Fibroblast of the aortic adventitia (primary cell): ENCODE results near the gene UNC13D. TPM values are rescaled to one million over a fixed set of nuclear protein-coding genes. Genes with fewer than 3 reads are reported as not detected.

ENCODE experiments used
- DNase-seq: peaks from one replicate; pipeline ENCODE4 v3.0.0-alpha.2; 2010; ENCODE audit warnings: low read depth
- H3K4me3 ChIP-seq: 2 replicates; pipeline ENCODE4 v1.5.1; 2011; ENCODE audit warnings: low read depth, mild to moderate bottlenecking, control low read depth, low read length, moderate library complexity
- total RNA-seq: library from RNA; depleted of rRNA; stranded (reverse); fragments of >200 nt; gene quantifications from 2 replicates; pipeline ENCODE4 v1.2.3, GENCODE V29; 2012; ENCODE audit warnings: low replicate concordance
- TF ChIP-seq, protein P1 (sequence below): IDR thresholded peaks from 2 replicates; pipeline ENCODE4 v1.5.1; 2011; ENCODE audit warnings: mild to moderate bottlenecking, low read length, control low read depth, inconsistent platforms; ENCODE audit not compliant: insufficient read depth

The UNC13D gene
- total RNA-seq, 1 donor = 0.54 TPM

DNA sequence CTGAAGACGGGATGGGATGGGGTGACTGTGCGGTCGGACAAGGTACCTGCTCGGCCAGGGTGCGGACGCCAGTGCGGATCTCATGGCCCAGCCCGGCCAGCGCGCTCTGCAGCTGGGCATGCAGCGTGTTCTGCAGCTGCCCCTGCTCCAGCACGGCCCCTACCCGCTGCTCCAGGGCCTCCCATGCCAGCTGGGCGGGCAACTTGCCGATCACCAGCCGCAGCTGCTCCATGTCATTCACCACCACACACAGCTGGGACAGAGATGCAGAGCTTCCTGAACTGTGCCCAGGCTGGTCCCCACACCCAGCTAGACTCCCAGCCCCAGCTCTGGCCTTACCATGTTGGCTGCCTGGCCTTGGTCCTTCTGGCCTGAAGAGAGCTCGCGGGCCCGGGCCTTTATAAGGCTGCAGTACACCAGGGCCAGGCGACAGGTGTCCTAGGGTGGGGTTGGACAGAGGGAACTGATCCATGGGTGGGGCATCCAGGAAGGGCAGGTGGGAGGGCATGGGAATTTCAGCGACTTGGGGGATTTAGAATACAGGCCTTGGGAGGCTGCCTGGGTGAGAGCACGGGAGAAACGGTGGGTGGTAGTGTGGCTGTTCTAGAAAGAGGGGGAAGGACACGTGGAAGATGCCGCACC is 9.8 kb downstream of the UNC13D start:
- no peak overlapping the region for H3K4me3 ChIP-seq

DNA sequence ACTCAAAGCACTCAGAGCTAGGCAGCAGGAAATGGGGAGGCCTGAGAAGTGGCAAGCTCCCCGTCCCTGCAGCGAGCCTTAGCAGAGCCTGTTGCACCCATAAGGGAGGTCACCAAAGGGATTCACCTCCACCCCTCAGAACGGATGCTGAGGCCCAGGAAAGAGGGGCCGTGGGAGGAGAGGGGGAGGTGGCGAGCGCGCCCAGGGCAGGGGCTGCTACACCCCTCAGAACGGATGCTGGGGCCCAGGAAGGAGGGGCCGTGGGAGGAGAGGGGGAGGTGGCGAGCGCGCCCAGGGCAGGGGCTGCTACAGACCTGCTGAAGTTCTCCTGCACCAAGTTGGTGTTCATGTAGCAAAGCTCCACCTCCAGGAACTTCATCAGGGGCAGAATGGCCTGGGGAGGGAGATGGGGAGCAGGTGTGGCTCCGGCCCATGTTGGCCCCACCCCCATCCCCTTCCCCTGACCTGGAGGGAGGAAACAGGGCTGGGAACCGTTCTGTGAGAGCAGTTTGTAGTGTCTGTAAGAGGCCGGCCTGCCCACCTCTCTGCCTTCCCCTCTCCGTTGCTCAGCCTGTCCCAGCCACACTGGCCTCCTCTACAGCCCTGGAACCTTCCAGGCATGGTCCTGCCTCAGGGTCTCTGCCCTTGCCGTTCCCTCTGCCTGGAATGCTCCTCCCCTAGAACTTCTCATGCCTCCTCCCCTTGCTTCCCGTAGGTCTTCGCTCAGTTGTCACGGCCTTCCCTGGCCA is 11.4 kb downstream of the UNC13D start:
- DNase-seq = no peak

More for the DNA sequence above, 9.8 kb downstream of the UNC13D start:
- no peak for DNase-seq
- TF ChIP-seq, protein P1, sequence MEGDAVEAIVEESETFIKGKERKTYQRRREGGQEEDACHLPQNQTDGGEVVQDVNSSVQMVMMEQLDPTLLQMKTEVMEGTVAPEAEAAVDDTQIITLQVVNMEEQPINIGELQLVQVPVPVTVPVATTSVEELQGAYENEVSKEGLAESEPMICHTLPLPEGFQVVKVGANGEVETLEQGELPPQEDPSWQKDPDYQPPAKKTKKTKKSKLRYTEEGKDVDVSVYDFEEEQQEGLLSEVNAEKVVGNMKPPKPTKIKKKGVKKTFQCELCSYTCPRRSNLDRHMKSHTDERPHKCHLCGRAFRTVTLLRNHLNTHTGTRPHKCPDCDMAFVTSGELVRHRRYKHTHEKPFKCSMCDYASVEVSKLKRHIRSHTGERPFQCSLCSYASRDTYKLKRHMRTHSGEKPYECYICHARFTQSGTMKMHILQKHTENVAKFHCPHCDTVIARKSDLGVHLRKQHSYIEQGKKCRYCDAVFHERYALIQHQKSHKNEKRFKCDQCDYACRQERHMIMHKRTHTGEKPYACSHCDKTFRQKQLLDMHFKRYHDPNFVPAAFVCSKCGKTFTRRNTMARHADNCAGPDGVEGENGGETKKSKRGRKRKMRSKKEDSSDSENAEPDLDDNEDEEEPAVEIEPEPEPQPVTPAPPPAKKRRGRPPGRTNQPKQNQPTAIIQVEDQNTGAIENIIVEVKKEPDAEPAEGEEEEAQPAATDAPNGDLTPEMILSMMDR = no peak

DNA sequence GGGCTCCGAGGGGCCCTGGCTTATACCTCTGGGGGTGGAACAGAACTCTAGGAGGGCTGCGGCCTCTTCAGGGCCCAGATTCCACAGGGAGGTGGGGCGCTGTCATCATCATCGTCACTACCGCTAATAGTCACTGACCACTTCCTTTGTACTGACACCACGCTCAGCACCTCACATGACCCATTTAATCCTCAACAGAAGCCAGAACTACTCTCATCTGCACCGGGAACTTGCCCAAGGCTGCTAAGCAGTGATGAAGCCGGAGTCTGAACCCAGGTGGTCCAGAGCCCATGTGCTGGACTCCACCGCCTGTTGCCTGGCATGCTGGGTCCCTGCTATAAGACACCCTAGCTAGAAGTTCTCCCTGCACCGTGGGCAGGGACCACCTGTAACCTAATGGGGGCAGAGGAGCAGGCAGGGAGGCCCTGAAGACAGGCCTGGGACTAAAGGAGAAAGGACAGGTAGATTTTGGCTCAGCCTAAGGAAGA is 12.0 kb downstream of the UNC13D start:
- DNase-seq = peak; percentile 27
- TF ChIP-seq, protein P1 = no peak
- no peak overlapping the region for H3K4me3 ChIP-seq

More for the DNA sequence above, 11.4 kb downstream of the UNC13D start:
- H3K4me3 ChIP-seq = no peak overlapping the region
- TF ChIP-seq, protein P1 = no peak

DNA sequence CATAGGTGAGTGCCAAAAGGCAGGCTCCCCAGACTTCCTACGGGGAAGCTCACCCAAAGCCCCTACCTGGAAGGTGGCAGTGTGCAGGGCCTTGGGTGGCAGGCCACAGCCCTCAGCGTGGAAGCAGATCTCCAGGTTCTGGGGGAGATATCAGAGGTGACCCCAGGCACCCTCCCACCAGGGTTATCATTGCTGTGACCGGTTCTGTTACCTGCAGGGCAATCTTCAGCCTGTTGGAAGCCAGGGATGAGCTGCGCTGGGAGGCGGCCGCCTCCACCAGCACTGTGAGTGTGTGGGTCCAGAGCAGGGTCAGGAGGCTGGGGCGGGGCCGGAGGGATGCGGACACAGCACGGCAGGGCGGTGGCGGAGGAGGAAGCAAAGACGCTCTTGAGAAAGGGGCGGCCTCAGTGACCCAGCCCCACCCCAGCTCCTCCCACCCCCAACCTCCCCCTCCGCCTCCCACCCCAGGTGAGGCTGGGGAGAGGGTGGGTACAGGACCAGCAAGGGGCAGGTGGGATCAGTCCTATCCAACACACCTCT is 13.1 kb downstream of the UNC13D start:
- no peak overlapping the region for H3K4me3 ChIP-seq
- DNase-seq = no peak
- TF ChIP-seq, protein P1 = no peak

DNA sequence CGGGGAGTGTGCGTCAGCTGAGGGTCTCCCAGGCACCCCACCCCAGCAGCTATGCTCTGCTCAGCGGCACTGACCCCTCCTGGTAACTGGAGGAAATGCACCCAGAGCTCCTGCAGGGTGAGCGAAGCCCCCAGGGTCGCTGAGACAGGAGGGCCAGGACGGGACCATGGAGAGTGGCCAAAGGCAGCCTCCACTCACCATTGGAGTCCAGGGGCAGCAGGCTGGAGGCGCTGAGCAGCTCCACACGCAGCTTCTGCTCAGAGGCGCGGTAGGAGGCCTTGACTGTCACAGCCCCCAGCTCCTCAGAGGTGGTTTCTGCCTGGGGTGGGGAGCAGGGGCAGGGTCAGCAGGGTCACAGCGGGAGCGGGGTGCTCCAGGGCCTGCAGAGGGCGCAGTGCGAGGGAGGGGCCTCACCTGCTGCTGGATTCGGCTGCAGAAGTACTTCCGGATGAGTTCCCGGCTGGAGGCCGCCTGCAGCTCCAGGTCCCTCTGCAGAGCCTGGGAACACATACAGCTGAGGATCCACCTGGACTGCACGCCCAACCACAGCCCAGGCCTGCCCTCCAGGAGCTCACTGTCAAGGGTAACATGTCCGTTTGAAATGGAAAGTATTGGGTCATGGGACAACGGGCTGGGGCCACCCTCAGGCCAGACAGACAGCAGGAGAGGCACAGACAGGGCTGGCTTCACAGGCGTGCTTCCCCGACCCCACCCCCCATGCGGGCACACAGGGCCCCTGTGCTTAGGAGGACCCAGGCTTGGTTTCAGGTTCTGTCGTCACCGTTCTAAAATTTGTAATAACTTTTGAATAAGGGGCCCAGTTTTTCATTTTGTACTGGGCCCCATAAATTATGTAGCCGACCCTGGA is 13.8 kb downstream of the UNC13D start:
- H3K4me3 ChIP-seq = no peak overlapping the region
- no peak for DNase-seq
- TF ChIP-seq, protein P1 = peak; percentile 66

DNA sequence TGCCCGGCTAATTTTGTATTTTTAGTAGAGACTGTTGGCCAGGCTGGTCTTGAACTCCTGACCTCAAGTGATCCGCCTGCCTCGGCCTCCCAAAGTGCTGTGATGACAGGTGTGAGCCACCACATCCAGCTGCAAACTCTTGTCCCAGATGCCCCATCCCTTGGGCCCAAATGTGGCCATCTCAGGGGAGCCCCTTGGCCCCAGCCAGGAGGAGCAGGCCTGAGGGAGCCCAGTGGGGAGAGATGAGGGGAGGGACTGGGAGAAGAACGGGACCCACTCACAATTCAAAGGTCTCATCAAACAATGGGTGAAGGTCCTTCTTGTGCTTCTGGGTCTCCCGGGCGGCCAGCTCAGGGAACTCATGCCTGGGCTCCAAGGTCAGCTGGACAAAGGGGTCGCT is 14.5 kb downstream of the UNC13D start:
- no peak for DNase-seq
- TF ChIP-seq, protein P1 = no peak
- H3K4me3 ChIP-seq = no peak overlapping the region
